Right atrium auricular region (tissue), 2 donors: ENCODE measurements around the gene EBF3. TPM values are rescaled to one million over a fixed set of nuclear protein-coding genes. Genes with fewer than 3 reads are reported as not detected.

ENCODE experiments used
- DNase-seq: peaks from one replicate; pipeline ENCODE4 v3.0.0-alpha.2; 2019; ENCODE audit warnings: low spot score
- H3K27ac ChIP-seq, 2 donors: fragments of 200-600 bp; sonication (generic); 1 replicate in 1 of 2; 2 replicates in 1 of 2; pipeline ENCODE4 v1.5.1; 2016 to 2019
- H3K27me3 ChIP-seq, 2 donors: fragments of 200-600 bp; sonication (generic); one replicate each; pipeline versions ENCODE4 v1.5.1 to v1.6.0; 2017 to 2019
- H3K36me3 ChIP-seq: fragments of 200-600 bp; sonication (generic); one replicate; pipeline ENCODE4 v1.5.1; 2016
- H3K4me1 ChIP-seq, 2 donors: fragments of 200-600 bp; sonication (generic); one replicate each; pipeline versions ENCODE4 v1.5.1 to v1.6.0; 2017 to 2019
- H3K4me3 ChIP-seq, 2 donors: fragments of 200-600 bp; sonication (generic); 1 replicate in 1 of 2; 2 replicates in 1 of 2; pipeline ENCODE4 v1.5.1; 2017 to 2019; ENCODE audit warnings: mild to moderate bottlenecking in 1 of 2, moderate library complexity in 1 of 2
- H3K9me3 ChIP-seq, 2 donors: fragments of 200-600 bp; sonication (generic); one replicate each; pipeline ENCODE4 v1.5.1; 2019
- CTCF ChIP-seq, 2 donors: fragments of 200-600 bp; sonication (generic); IDR thresholded peaks; one replicate each; pipeline ENCODE4 v1.5.1; 2019; ENCODE audit warnings: antibody characterized with exemption in 2 of 2
- total RNA-seq, 2 donors: library from RNA; depleted of rRNA; stranded (reverse); fragments of >200 nt; gene quantifications; one replicate each; pipeline ENCODE4 v1.1.0, GENCODE V29; 2016

EBF3 gene
- total RNA-seq, 2 donors from 2014 or later: 5.8 to 6.9 TPM

GRCh38 chr10:129843702-129844101, 120.4 kb downstream of the EBF3 start:
- Histone ChIP-seq H3K27me3 (no peaks in the 10 kb centered on the region), H3K4me1 (no peaks in the 10 kb centered on the region), H3K4me3 (no peak overlapping the region), H3K9me3 (no peaks in the 10 kb centered on the region), H3K36me3 (peaks cover 43% of the 10 kb centered on the region), H3K27ac (no peak overlapping the region)
- DNase-seq: no peak
- no peak for TF ChIP-seq CTCF (IDR thresholded peaks at IDR 0.05)

- TF ChIP-seq CTCF (IDR thresholded peaks at IDR 0.05): no peak
- H3K27me3 ChIP-seq: no peaks in the 10 kb centered on the region
- H3K4me1 ChIP-seq: no peaks in the 10 kb centered on the region
- peaks cover 44% of the 10 kb centered on the region for H3K36me3 ChIP-seq
- H3K9me3 ChIP-seq: no peaks in the 10 kb centered on the region
- no peak for DNase-seq
- H3K4me3 ChIP-seq: no peak overlapping the region
- H3K27ac ChIP-seq: no peak overlapping the region
These were observed 120.9 kb downstream of the EBF3 start for GRCh38 chr10:129843131-129843541.

- no peak for DNase-seq
- Histone ChIP-seq H3K9me3 (no peaks in the 10 kb centered on the region), H3K36me3 (peaks cover 44% of the 10 kb centered on the region), H3K4me3 (no peak overlapping the region), H3K4me1 (no peaks in the 10 kb centered on the region), H3K27ac (no peak overlapping the region), H3K27me3 (no peaks in the 10 kb centered on the region)
- TF ChIP-seq CTCF (IDR thresholded peaks at IDR 0.05): no peak
These were observed 122.0 kb downstream of the EBF3 start for GRCh38 chr10:129842031-129842430.

- Histone ChIP-seq H3K4me3 (no peak overlapping the region), H3K4me1 (no peaks in the 10 kb centered on the region), H3K27me3 (no peaks in the 10 kb centered on the region), H3K27ac (no peak overlapping the region), H3K9me3 (no peaks in the 10 kb centered on the region), H3K36me3 (peaks cover 44% of the 10 kb centered on the region)
- DNase-seq: no peak
- no peak for TF ChIP-seq CTCF (IDR thresholded peaks at IDR 0.05)
These were observed 122.5 kb downstream of the EBF3 start for GRCh38 chr10:129841590-129841989.

- H3K27me3 ChIP-seq: no peaks in the 10 kb centered on the region
- TF ChIP-seq CTCF (IDR thresholded peaks at IDR 0.05): no peak
- no peak overlapping the region for H3K4me3 ChIP-seq
- H3K36me3 ChIP-seq: peaks cover 40% of the 10 kb centered on the region
- no peaks in the 10 kb centered on the region for H3K4me1 ChIP-seq
- no peak overlapping the region for H3K27ac ChIP-seq
- no peak for DNase-seq
- no peaks in the 10 kb centered on the region for H3K9me3 ChIP-seq
These were observed 123.0 kb downstream of the EBF3 start for GRCh38 chr10:129841071-129841470.

GRCh38 chr10:129840196-129840590, 123.9 kb downstream of the EBF3 start:
- Histone ChIP-seq H3K4me1 (no peaks in the 10 kb centered on the region), H3K9me3 (no peaks in the 10 kb centered on the region), H3K36me3 (peaks cover 40% of the 10 kb centered on the region), H3K27me3 (no peaks in the 10 kb centered on the region), H3K27ac (no peak overlapping the region), H3K4me3 (no peak overlapping the region)
- DNase-seq: no peak
- no peak for TF ChIP-seq CTCF (IDR thresholded peaks at IDR 0.05)
